Sciatic nerve (tissue), 2 donors: ENCODE results near the gene UVRAG. TPM values are rescaled to one million over a fixed set of nuclear protein-coding genes. Genes with fewer than 3 reads are reported as not detected.

Experiments used
- ATAC-seq: fragments of 200-7000 bp; cut with Tn5 transposase; one replicate; pipeline ENCODE4 v1.9.1; 2020; ENCODE audit warnings: mild to moderate bottlenecking, moderate library complexity
- DNase-seq: peaks from one replicate; pipeline ENCODE4 v3.0.0-alpha.2; 2020; ENCODE audit warnings: low spot score
- intact Hi-C: fragments of 100-400 bp; cut with DNase I; formaldehyde crosslinking; loops from one replicate; pipeline ENCODE4 v1.14.2; 2022
- total RNA-seq: library from RNA; stranded (reverse); fragmentation: NEBNext Ultra II Directional; extraction: Animal tissue kit (Norgen Biotek cat#: 25700); gene quantifications from one replicate; pipeline ENCODE4 v1.2.1, GENCODE V29; 2021
- donor health status: DM: no; HTN: no; CAD: no.
- donor health status: DM: no; HTN: no; CAD: no.

UVRAG gene
- total RNA-seq, 1 donor from 2014 or later: 39.2 TPM

DNA sequence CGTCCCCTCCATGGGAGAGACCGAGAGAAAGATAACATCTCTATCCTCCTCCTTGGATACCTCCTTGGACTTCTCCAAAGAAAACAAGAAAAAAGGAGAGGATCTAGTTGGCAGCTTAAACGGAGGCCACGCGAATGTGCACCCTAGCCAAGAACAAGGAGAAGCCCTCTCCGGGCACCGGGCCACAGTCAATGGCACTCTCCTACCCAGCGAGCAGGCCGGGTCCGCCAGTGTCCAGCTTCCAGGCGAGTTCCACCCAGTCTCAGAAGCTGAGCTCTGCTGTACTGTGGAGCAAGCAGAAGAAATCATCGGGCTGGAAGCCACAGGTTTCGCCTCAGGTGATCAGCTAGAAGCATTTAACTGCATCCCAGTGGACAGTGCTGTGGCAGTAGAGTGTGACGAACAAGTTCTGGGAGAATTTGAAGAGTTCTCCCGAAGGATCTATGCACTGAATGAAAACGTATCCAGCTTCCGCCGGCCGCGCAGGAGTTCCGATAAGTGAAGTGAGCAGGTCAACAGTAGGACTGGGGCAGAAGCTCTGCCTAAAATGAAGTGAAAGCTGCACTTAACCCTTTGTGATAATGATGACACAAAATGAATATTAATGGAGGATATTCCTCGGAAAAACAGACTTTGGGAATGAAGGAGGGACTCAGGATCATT, 326.0 kb downstream of the UVRAG start:
- no peak for DNase-seq
- peak; percentile 38 for ATAC-seq

GRCh38 chr11:76141901-76142588, 327.0 kb downstream of the UVRAG start:
- no peak for DNase-seq
- intact Hi-C loops: no loop called here
- no peak for ATAC-seq

More for the DNA sequence above, 326.0 kb downstream of the UVRAG start:
- intact Hi-C loops: no loop called here

DNA sequence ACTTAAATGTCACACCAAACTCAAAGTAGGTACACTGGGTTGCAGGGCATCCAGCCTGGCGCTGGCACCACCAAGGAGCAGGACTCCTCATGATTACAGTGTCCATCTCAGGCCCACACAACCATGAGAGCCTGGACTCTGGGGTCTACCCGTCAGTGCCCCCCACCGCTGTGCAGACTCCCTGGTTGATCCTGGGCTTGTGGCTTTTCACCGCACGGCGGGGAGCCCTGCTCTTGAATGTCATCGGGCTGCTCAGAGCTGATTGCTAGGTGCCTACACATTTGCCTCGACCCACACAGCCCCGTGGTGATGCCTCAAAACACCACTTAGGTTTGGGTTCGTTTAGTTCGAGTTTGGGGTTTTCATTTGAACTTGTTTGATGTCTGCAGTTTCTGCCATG, 328.3 kb downstream of the UVRAG start:
- no peak for DNase-seq
- ATAC-seq: no peak
- intact Hi-C loops: no loop called here

GRCh38 chr11:76147106-76147740, 332.2 kb downstream of the UVRAG start:
- ATAC-seq: peak; percentile 8
- DNase-seq: no peak
- intact Hi-C loops: no loop called here

GRCh38 chr11:76148231-76148630, 333.2 kb downstream of the UVRAG start:
- DNase-seq (no peak), ATAC-seq (no peak)
- intact Hi-C loops: no loop called here

- ATAC-seq: no peak
- DNase-seq: no peak
- intact Hi-C loops: no loop called here
These were observed 334.1 kb downstream of the UVRAG start for GRCh38 chr11:76148941-76149613.

DNA sequence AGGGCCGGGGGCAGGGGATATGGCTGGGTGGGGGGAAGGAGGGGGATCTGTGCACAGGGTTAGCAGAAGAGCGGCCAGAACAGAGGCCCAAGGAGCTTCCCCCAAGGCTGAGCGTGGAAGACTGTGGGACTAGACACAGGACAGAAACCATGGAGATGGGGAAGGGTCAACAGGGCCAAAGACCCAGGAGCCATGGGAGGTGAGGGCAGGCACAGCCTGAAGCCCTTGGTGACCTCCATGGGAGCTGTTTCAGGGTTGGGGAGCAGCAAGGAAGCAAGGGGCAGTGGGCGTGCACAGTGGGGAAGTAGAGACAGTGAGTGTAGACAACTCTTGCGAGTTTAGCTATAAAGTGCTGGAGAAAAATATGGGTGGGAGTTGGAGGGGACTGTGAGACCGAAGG, 334.7 kb downstream of the UVRAG start:
- intact Hi-C loops: loop anchor here (5.0 kb wide), 2 partner anchors 252 to 928 kb away; no protein-coding TSS in a partner anchor
- ATAC-seq (no peak), DNase-seq (no peak)

- no peak for ATAC-seq
- no peak for DNase-seq
- intact Hi-C loops: loop anchor here (5.0 kb wide), 2 partner anchors 253 to 927 kb away; no protein-coding TSS in a partner anchor
These were observed 335.1 kb downstream of the UVRAG start for GRCh38 chr11:76150141-76150540.

DNA sequence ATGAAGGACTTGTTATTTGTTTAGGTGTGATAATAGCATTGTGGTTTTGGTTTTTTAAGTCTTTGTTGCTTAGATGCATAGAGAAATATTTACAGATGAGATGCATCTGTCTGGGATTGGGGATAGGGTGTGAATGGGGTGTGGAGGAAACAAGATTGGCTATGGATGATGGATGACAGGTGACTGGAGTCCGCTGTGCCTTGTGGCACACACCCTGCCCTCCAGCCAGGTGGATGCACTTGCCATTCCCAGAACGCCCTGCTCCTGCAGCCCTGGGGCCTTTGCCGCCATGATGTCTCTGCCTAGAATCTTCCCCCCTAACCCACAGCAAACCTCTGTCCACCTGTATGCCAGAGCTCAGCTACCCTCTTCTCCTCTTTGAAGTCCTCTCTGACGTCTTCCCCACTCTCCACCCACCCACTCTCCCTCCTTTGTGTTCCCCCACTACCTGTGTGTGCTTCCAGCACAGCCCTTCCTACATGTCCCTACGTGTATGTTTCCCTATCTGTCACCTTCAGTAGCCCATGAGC, 336.6 kb downstream of the UVRAG start:
- intact Hi-C loops: loop anchor here (5.0 kb wide), 2 partner anchors 254 to 926 kb away; no protein-coding TSS in a partner anchor
- ATAC-seq: no peak
- DNase-seq: no peak

DNA sequence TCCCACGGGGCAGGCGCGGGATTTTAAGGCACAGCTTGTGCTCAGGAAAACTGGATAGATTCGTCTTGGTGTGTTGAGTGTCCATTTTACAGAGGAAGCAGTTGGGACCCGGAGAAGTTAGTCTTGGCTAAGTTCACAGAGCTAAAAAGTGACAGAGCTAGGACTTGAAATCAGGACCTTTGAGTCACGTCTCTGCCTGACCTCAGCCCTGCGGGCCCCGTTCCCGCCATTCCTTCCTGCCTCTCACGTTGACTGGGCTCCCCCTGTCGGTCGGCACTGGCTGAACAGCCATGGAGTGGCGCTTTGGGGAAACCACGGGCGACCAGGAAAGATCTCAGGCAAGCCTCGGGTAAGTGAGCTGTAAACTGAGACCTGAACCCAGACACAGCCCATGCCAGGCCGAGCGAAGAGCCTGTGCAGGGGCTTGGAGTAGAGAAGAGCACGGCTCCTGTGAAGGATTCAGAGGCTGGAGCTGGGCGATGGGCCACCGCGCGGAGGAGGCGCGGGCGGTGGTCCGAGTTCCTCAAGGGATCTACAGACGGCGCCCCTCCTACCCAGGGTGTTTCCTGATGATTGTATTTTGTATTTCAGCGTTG, 337.2 kb downstream of the UVRAG start:
- DNase-seq: peak; percentile 95
- intact Hi-C loops: loop anchor here (5.0 kb wide), 2 partner anchors 255 to 925 kb away; no protein-coding TSS in a partner anchor
- ATAC-seq: peak; percentile 95

GRCh38 chr11:76152741-76153570, 337.9 kb downstream of the UVRAG start:
- ATAC-seq: peak; percentile 36
- intact Hi-C loops: loop anchor here (5.0 kb wide), 2 partner anchors 256 to 924 kb away; no protein-coding TSS in a partner anchor
- no peak for DNase-seq

- no peak for DNase-seq
- intact Hi-C loops: loop anchor here (5.0 kb wide), 2 partner anchors 256 to 924 kb away; no protein-coding TSS in a partner anchor
- peak; percentile 44 for ATAC-seq
These were observed 338.5 kb downstream of the UVRAG start for GRCh38 chr11:76153571-76153923.

- DNase-seq (peak; percentile 27), ATAC-seq (no peak)
- intact Hi-C loops: no loop called here
These were observed 340.7 kb downstream of the UVRAG start for GRCh38 chr11:76155500-76156227.

DNA sequence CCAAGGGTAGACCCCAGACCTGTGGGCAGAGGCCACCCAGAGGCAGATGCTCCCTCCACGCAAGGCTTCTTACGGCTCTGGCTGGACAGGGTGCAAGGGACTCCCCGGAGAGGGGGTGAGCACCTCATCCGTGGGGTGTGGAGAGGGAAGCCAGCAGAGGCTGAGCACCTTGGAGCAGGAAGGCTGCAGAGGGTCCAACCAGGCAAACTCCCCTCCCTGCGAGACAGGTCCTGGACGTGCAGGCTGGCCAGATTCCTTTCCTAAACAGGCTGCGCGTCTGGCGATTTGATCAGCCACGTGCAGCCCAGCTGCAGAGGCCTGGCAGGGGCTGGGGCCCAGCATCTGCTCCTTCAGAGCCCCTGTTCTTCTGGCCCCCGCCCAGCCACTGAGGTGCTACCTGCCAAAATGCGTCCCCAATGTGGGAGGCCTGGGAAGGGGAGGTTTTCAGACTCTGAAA, 342.0 kb downstream of the UVRAG start:
- intact Hi-C loops: no loop called here
- ATAC-seq (no peak), DNase-seq (peak; percentile 49)

DNA sequence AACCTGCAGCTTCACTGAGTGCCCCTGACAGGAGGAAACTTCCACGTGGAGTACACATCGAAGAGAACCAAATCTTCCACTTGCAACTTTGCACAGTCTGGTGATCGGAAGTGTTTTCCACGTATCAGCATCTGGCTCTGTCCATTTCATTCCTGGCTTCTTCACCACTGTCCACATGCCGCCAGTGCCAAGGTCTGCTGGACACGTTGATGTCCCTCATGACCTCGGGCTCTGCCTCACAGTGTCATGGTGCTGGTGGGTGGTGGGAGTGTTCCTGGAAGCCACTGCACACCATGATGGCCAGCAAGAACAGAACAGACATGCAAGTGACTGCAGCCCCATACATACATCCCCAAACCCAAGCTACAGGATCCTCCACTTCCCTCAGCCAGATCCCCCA, 342.9 kb downstream of the UVRAG start:
- no peak for ATAC-seq
- DNase-seq: no peak
- intact Hi-C loops: no loop called here

GRCh38 chr11:76158394-76159302, 343.6 kb downstream of the UVRAG start:
- intact Hi-C loops: no loop called here
- DNase-seq: no peak

More at GRCh38 chr11:76158394-76159302, 343.6 kb downstream of the UVRAG start:
- no peak for ATAC-seq
